Measurements from ENCODE around the gene CRMP1. TPM values are rescaled to one million over a fixed set of nuclear protein-coding genes. Genes with fewer than 3 reads are reported as not detected.

CRMP1 gene
- total and polyA plus RNA-seq, 2 of the 8 experiments (the other 6 are each of a cell fraction or from before 2014, with no cell fraction given): 120 to 131 TPM

DNA sequence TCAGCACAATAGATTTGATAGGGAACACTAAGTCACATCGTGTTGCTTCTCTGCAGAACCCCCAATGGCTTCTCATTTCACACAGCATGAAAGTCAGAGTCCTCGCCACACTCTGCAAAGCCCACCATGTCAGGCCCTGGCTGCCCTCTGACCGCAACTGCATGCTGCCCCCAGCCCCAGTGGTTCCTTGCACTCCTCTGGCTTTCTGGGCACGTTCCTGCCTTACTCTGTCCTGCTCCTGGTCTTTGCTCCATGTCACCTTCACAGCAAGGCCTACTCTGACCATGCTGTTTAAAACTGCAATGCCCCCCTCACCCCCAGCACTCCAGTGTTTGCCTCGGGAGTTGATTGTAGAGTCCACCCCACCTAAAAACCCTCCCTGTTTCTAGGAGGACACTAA lies 103.7 kb downstream of the CRMP1 start (continued):
- TF ChIP-seq CBX8 (IDR thresholded peaks at IDR 0.05; ENCODE audit: borderline replicate concordance, low read depth, low read length): no peak
- TF ChIP-seq SUZ12 (IDR thresholded peaks at IDR 0.05; ENCODE audit: low read length): no peak
- TF ChIP-seq, protein P1, sequence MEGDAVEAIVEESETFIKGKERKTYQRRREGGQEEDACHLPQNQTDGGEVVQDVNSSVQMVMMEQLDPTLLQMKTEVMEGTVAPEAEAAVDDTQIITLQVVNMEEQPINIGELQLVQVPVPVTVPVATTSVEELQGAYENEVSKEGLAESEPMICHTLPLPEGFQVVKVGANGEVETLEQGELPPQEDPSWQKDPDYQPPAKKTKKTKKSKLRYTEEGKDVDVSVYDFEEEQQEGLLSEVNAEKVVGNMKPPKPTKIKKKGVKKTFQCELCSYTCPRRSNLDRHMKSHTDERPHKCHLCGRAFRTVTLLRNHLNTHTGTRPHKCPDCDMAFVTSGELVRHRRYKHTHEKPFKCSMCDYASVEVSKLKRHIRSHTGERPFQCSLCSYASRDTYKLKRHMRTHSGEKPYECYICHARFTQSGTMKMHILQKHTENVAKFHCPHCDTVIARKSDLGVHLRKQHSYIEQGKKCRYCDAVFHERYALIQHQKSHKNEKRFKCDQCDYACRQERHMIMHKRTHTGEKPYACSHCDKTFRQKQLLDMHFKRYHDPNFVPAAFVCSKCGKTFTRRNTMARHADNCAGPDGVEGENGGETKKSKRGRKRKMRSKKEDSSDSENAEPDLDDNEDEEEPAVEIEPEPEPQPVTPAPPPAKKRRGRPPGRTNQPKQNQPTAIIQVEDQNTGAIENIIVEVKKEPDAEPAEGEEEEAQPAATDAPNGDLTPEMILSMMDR (IDR thresholded peaks at IDR 0.05; ENCODE audit: control extremely low read depth in 1 of 3, insufficient read depth in 1 of 3, low read depth in 1 of 3, low read length in 3 of 3): no peak
- no peak for TF ChIP-seq KDM5A (IDR thresholded peaks at IDR 0.05; ENCODE audit: low read length)

Data from H1 (cell line).